Measurements from ENCODE around the gene TGM4.

DNA sequence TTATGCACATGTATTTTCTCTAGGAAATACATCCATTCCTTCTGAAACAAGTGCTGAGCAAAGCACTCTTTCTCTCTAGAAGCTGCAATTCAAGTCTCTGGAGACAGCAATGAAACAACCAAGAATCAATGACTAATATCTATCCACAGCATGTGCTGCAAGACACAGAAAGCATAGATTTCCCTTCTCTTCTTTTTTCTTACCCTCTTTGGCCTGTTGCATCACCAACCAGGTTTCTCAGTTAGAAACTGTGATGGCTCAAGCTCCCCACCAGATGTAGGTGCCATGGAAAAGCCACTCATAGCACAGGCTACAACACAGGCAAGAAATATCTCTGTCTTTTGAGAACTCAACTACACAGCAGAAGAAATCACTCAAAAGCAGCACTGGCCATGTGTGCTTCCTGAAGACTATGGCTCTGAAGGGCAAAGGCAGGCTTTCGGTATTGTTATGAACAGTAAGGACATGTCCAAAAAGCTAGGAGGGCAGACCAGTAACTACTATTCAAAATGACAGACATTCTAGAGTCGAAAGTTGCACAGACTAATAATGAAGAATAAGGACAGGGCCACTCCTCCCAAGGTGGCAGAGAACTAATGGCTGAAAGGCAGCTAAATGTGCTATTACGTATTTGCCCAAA is 86.1 kb downstream of the TGM4 start:
- TF ChIP-seq, protein P1, sequence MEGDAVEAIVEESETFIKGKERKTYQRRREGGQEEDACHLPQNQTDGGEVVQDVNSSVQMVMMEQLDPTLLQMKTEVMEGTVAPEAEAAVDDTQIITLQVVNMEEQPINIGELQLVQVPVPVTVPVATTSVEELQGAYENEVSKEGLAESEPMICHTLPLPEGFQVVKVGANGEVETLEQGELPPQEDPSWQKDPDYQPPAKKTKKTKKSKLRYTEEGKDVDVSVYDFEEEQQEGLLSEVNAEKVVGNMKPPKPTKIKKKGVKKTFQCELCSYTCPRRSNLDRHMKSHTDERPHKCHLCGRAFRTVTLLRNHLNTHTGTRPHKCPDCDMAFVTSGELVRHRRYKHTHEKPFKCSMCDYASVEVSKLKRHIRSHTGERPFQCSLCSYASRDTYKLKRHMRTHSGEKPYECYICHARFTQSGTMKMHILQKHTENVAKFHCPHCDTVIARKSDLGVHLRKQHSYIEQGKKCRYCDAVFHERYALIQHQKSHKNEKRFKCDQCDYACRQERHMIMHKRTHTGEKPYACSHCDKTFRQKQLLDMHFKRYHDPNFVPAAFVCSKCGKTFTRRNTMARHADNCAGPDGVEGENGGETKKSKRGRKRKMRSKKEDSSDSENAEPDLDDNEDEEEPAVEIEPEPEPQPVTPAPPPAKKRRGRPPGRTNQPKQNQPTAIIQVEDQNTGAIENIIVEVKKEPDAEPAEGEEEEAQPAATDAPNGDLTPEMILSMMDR (IDR thresholded peaks at IDR 0.05) = no peak
- no peak for TF ChIP-seq POLR2A (IDR thresholded peaks at IDR 0.05)
